Endothelial cell (in vitro differentiated cells): Measurements from ENCODE around the gene CORO6. TPM values are rescaled to one million over a fixed set of nuclear protein-coding genes. Genes with fewer than 3 reads are reported as not detected.

Experiments used
- DNase-seq: peaks from one replicate; pipeline ENCODE4 v3.0.0; 2021; ENCODE audit warnings: low spot score
- H3K27ac Mint-ChIP-seq: one replicate; pipeline ENCODE4 v1.8.0; 2021; ENCODE audit warnings: mixed read lengths, inconsistent platforms; ENCODE audit not compliant: unreplicated experiment
- H3K27me3 Mint-ChIP-seq: one replicate; pipeline ENCODE4 v1.8.0; 2021; ENCODE audit warnings: mild to moderate bottlenecking, moderate library complexity, mixed read lengths, inconsistent platforms; ENCODE audit not compliant: unreplicated experiment
- H3K36me3 Mint-ChIP-seq: one replicate; pipeline ENCODE4 v1.8.0; 2021; ENCODE audit warnings: mild to moderate bottlenecking, low read depth, mixed read lengths, inconsistent platforms; ENCODE audit not compliant: unreplicated experiment
- H3K4me1 Mint-ChIP-seq: one replicate; pipeline ENCODE4 v1.8.0; 2021; ENCODE audit warnings: mild to moderate bottlenecking, mixed read lengths, inconsistent platforms; ENCODE audit not compliant: unreplicated experiment
- H3K4me3 Mint-ChIP-seq: one replicate; pipeline ENCODE4 v1.8.0; 2021; ENCODE audit warnings: mild to moderate bottlenecking, mixed read lengths, inconsistent platforms; ENCODE audit not compliant: unreplicated experiment
- H3K9me3 Mint-ChIP-seq: one replicate; pipeline ENCODE4 v1.8.0; 2021; ENCODE audit warnings: mixed read lengths, inconsistent platforms; ENCODE audit not compliant: unreplicated experiment
- total RNA-seq: library from RNA; stranded (reverse); fragmentation: NEBNext Ultra II Directional; extraction: Animal tissue kit (Norgen Biotek cat#: 25700); gene quantifications from one replicate; pipeline ENCODE4 v1.2.1, GENCODE V29; 2021; ENCODE audit not compliant: unreplicated experiment
- TF ChIP-seq, protein P1 (sequence below): fragments of 200-600 bp; sonication (generic); IDR thresholded peaks from one replicate; pipeline ENCODE4 v1.5.0; 2021; ENCODE audit warnings: antibody characterized with exemption; ENCODE audit not compliant: unreplicated experiment

The CORO6 gene
- total RNA-seq, 1 donor from 2014 or later, result 13.0 TPM

DNA sequence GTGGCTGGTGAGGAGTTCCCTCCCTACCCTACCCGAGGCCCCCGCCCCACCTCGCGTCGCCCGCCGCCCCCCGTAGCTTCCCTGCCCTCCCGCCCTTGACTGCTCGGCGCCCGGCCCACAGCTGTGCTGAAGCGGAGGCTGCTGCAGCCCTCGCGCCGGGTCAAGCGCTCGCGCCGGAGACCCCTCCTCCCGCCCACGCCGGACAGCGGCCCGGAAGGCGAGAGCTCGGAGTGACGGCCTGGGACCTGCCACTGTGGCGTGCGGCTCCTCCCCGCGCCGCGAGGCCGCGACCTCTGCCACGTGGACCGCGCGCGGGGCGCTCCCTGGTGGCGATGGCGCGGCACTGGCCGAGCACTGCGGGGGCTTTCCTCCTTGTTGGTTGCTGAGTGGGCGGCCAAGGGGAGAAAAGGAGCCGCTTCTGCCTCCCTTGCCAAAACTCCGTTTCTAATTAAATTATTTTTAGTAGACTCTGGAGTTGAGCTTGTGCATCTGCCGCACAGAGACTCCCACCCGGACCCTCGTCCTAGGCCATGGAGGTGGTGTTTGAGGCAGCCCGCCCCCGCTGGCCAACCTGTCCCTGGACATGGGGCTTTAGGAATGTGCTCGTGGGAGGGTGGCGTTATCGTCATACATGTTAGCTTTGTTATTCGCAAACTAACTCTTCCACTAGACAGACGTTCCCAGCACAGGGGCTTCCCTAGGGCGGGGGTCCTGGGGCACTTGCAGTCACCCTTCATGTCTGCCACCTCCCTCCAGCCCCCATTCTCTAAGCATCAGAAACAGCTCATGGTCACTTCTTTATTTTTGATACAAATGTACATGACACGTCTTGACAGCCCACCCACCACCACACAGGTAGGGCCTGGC lies 49.8 kb downstream of the CORO6 start:
- peaks cover 8% of the 10 kb centered on the region for H3K27me3 Mint-ChIP-seq
- H3K4me3 Mint-ChIP-seq, result peak overlapping the region; percentile 56
- TF ChIP-seq, protein P1, sequence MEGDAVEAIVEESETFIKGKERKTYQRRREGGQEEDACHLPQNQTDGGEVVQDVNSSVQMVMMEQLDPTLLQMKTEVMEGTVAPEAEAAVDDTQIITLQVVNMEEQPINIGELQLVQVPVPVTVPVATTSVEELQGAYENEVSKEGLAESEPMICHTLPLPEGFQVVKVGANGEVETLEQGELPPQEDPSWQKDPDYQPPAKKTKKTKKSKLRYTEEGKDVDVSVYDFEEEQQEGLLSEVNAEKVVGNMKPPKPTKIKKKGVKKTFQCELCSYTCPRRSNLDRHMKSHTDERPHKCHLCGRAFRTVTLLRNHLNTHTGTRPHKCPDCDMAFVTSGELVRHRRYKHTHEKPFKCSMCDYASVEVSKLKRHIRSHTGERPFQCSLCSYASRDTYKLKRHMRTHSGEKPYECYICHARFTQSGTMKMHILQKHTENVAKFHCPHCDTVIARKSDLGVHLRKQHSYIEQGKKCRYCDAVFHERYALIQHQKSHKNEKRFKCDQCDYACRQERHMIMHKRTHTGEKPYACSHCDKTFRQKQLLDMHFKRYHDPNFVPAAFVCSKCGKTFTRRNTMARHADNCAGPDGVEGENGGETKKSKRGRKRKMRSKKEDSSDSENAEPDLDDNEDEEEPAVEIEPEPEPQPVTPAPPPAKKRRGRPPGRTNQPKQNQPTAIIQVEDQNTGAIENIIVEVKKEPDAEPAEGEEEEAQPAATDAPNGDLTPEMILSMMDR, result peak; percentile 70
- H3K4me1 Mint-ChIP-seq, result peaks cover 5% of the 10 kb centered on the region
- peak overlapping the region; percentile 48 for H3K27ac Mint-ChIP-seq
- DNase-seq, result peak; percentile 82
- no peaks in the 10 kb centered on the region for H3K9me3 Mint-ChIP-seq
- peaks cover 16% of the 10 kb centered on the region for H3K36me3 Mint-ChIP-seq

DNA sequence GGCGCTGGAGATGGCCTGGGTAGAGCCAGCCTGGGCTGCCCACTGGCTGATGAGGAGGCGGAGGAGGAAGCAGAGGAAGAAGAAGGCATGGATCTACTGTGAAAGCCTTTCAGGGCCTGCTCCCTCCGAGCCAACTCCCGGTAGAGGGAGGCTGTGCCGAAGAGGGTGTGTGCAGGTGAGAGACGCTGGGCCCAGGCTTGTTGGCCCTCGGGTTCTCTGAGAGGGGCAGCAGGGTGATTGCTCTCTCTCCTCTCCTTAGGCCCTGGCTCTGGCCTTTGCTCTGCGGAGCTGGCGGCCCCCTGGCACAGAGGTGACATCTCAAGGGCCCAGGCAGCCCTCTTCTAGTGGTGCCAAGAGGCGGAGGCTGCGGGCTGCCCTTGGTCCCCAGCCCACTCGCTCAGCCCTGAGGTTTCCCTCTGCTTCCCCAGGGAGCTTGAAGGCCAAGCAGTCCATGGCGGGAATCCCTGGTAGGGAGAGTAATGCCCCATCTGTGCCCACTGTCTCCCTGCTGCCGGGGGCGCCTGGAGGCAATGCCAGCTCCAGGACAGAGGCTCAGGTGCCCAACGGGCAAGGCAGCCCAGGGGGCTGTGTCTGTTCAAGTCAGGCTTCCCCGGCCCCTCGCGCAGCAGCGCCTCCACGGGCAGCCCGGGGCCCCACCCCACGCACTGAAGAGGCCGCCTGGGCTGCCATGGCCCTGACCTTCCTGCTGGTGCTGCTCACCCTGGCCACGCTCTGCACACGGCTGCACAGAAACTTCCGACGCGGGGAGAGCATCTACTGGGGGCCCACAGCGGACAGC lies 50.6 kb downstream of the CORO6 start:
- Mint-ChIP-seq H3K36me3 (peaks cover 16% of the 10 kb centered on the region), H3K9me3 (no peaks in the 10 kb centered on the region), H3K4me1 (peaks cover 5% of the 10 kb centered on the region), H3K27me3 (peaks cover 8% of the 10 kb centered on the region), H3K4me3 (no peak overlapping the region), H3K27ac (no peak overlapping the region)
- DNase-seq, result no peak
- TF ChIP-seq, protein P1, result no peak

DNA sequence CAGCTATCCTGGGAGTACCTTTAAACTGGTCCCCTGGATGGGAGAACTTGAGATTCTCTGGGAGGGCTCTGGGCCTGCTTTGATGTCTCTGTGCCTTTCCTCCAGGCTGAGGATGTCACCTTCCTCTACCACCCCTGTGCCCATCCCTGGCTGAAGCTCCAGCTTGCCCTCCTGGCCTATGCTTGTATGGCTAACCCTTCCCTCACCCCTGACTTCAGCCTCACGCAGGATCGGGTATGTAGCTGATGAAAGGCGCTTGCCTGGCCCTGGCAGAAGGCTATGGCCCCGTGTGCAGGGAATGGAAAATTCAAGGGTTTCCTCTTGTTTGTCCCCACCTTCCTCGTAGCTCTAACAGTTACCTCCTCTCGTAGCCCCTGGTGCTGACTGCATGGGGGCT lies 51.2 kb downstream of the CORO6 start:
- TF ChIP-seq, protein P1, result no peak
- Mint-ChIP-seq H3K4me1 (peaks cover 5% of the 10 kb centered on the region), H3K27ac (no peak overlapping the region), H3K9me3 (no peaks in the 10 kb centered on the region), H3K36me3 (peaks cover 16% of the 10 kb centered on the region), H3K27me3 (peaks cover 7% of the 10 kb centered on the region), H3K4me3 (no peak overlapping the region)
- DNase-seq, result no peak

DNA sequence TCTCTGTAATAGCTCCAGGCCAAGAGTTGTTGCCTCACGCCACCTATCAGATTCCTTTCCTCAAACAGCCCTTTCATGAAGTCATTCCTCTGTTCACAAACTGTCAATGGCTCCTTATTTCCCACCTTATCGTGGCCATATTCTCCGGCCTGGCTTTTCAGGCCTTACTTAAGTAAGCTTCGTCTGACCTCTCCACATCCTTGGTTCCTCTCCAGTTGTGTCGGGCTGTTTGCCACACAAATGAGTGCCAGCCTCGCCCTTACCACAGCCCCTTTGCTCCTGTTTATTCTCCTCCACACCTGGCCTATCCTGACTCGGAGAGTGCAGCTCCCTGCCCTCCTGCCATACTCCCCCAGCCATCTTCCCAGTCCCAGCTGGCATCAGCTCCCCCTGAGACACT lies 52.2 kb downstream of the CORO6 start:
- Mint-ChIP-seq H3K4me1 (peaks cover 5% of the 10 kb centered on the region), H3K36me3 (peaks cover 16% of the 10 kb centered on the region), H3K27me3 (peaks cover 12% of the 10 kb centered on the region), H3K27ac (no peak overlapping the region), H3K4me3 (peak overlapping the region; percentile 44), H3K9me3 (no peaks in the 10 kb centered on the region)
- DNase-seq, result no peak
- TF ChIP-seq, protein P1, result no peak
